SIG-M5 treated with dmso at 0.1 percent for 504 hours (cell line): ENCODE measurements around the gene SHBG.
"Not testable (repeated sequence)": the region's sequence is repeated elsewhere in the genome, so short reads cannot be mapped to it uniquely, and the experiment has no call there.

Source experiments
- DNase-seq: peaks from one replicate; lab custom pipeline; 2025; ENCODE audit not compliant: unreplicated experiment; lab: John Stamatoyannopoulos, UW

The SHBG gene

GRCh38 chr17:7611635-7612293 lies 18.2 kb upstream of the SHBG start:
- no peak for DNase-seq

GRCh38 chr17:7612294-7612640 lies 17.7 kb upstream of the SHBG start:
- no peak for DNase-seq

- DNase-seq: no peak
These were observed 16.0 kb upstream of the SHBG start for GRCh38 chr17:7613769-7614424.

DNA sequence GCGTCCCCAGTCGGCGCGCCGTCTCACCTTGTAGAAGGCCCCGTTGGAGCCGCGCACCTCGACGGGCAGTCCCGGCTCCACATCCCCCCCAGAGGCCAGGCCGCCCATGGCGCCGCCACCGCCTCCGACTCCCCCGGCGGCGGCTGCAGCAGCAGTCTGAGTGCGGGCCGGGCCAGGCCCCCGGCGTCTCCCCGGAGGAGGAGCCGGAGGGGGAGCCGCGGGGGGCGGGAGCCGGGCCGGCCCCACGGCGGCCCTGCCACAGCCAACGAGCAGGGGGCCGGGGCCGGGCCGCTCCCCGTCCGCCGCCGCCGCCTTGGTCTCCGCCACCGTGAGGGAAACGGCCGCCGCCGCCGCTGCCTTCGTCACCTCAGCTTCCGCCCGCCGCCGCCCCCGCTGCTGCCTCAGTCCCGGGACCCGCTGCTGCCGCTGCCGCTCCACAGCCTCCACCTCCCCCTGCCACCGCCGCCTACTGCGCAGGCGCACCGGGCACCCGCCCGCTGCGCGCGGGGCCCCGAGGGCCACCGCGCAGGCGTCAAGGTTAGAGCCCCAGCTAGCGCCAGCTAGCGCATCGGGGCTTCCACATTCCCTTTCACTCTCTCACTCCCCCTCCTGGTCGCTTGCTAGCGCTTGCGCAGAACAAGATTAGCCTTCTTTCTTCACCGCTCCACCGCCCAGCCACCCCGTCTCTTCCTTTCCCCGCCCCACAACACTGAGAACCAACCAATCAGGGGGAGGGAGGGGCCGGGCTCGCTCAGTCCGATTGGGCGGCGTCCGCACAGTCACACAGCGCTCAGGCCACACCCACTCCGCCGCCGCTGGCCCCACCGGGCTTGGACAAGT lies 15.3 kb upstream of the SHBG start, which contains the start of gene FXR2:
FXR2 (minus strand) TSS at position 473 of the 840 bp plus-strand sequence; CDS start at position 108, 365 bp downstream.
- peak; percentile 99 for DNase-seq

GRCh38 chr17:7615265-7615747 lies 14.6 kb upstream of the SHBG start:
- no peak for DNase-seq

DNA sequence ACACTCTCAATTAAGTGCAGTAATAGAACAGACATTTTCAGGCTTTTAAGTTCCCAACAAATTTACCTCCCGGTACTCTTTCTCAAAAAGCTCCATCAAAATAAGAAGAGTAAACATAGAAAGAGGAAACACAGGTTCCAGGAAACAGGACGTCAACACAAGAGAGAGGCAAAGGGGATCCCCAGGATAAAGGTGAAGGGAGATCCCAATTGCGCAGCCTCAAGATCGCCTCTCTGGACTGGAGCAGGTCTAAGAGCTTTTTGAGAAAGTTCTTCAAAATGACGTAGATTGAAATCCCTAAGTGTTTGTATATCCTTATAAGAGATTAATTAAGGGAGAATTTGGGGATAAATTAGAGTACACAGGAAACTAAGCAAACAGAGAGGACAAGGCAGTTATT lies 11.3 kb upstream of the SHBG start:
- DNase-seq: no peak

GRCh38 chr17:7620835-7621234 lies 9.1 kb upstream of the SHBG start:
- no peak for DNase-seq

GRCh38 chr17:7623661-7624060 lies 6.3 kb upstream of the SHBG start:
- no peak for DNase-seq

GRCh38 chr17:7625749-7626148 lies 4.2 kb upstream of the SHBG start:
- not testable (repeated sequence) for DNase-seq

DNA sequence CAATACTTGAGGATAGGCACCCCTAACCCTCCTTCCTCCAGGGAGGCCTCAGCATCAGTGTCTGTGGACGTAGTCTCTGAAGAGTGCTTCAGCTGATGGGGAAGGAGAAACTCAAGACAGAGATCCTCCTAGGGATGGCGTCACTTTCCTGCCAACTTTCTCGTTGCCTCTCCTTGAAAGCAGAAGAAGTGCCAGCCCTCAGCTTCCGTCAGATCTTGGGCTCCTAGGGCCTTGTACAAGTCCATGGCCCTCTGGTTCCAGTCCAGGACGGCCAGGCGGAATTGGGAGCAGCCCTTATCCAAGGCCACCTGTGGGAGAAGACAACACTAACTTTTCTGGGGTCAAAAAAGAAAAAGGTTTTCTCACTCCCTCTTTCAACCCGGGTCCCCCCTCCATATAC lies 3.6 kb upstream of the SHBG start:
- peak; percentile 43 for DNase-seq

DNA sequence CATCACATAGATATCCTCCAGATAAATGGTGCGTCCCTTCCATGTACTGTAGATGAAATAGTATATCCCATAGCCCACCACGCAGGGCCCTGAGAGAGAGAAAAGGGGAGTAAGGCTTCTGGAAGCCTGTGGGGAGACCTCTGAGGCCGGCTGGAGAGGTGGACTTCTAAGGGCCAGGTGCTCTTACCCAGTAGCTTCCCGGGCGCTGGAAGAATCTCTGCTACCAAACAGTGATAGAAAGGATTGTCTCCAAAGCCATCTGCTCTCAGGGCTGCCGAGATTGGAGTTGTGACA lies 3.0 kb upstream of the SHBG start:
- no peak for DNase-seq

DNA sequence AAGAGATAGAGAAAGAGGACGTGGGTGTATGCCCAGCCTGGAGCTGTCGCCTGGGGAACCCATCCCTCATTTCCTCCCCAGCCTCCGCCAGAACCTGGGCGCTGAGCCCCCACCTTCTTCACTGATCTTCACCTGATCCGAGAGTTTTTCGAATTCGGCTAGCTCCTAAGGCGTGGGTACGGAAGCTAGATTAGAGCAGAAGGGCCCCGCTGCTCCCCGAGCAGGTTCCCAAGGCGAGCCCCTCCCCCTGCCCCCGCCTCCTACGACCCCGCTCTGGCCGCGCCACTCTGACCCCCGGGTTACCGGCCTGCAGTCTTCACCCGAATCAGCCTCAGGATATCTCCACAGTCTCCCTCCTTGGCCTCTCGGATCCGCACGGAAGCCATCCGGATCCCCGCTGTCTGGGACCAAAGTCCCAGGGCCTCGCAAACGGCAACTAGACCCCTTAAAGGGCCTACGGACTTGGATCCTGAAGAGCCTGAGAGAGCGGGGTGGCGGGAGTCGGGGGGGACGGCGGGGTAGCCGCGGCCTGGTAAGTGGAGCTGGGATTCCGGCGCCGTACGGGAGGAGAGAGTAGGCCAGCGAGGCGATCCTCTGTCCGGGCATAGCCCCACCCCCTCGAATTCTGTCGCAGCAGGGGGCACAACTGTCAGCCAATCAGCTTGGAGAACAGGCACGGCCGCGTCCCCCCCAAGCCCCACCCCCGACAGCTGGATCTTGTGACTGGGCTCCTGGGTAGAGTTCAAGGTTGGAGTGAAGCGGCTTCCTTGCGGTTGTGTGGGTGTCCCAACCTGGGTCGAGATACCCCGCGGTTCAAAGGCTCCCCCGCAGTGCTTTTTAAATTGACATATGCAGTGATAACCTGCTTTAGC lies 2.4 kb upstream of the SHBG start, which contains the start of gene SAT2:
SAT2 (minus strand) TSS at position 572 of the 872 bp plus-strand sequence; CDS start at position 386, 186 bp downstream.
- DNase-seq: peak; percentile 82

- DNase-seq: no peak
These were observed 1.8 kb downstream of the SHBG start for GRCh38 chr17:7631398-7632380.

GRCh38 chr17:7632492-7632894 lies 2.6 kb downstream of the SHBG start:
- peak; percentile 61 for DNase-seq

DNA sequence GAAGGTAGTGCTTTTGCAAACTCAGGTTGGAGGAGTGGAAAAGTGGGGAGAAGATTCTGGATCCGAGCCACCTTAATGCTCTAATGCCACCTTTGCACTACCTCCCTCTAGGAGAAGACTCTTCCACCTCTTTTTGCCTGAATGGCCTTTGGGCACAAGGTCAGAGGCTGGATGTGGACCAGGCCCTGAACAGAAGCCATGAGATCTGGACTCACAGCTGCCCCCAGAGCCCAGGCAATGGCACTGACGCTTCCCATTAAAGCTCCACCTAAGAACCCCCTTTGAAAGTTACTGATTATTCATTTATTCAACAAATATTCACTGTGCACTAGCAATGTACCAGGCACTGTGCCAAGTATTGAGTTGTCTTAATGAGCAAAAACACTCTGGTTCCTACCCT lies 3.2 kb downstream of the SHBG start:
- DNase-seq: no peak

DNA sequence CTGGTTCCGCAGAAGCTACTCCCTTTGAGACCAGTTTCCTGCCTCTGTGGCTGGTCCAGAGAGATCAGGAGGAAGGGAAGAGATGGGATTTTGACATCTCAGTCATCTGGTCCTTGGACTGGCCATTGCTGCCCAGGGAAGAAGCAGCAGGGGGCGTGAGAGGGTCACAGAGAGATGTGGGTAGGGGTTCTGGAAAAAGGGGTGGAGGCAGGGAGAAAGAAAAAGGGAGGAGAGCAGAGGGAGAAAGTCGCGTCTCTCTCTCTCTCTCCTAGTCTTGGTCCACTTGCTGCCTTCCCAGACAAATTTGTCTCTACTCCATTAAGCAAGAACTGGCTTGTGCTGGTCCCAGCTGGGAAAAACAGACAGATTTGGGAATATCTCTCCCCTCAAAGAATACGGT lies 4.4 kb downstream of the SHBG start:
- DNase-seq: no peak

- DNase-seq: no peak
These were observed 6.2 kb downstream of the SHBG start for GRCh38 chr17:7636163-7636562.

GRCh38 chr17:7640783-7641182 lies 10.8 kb downstream of the SHBG start:
- no peak for DNase-seq

DNA sequence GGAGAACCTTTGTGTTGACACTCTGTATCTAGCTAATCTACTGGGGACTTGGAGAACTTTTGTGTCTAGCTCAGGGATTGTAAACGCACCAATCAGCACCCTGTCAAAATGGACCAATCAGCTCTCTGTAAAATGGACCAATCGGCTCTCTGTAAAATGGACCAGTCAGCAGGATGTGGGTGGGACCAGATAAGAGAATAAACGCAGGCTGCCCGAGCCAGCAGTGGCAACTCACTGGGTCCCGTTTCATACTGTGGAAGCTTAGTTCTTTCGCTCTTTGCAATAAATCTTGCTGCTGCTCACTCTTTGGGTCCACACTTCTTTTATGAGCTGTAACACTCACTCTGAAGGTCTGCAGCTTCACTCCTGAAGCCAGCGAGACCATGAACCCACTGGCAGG lies 11.7 kb downstream of the SHBG start:
- DNase-seq: not testable (repeated sequence)

GRCh38 chr17:7644775-7645174 lies 14.8 kb downstream of the SHBG start:
- DNase-seq: peak; percentile 87
